ENCODE data around the gene OSTN.

GRCh38 chr3:191246630-191247029, 47.6 kb downstream of the OSTN start:
- no peak for TF ChIP-seq CREB5 (CRISPR knock-in tag; IDR thresholded peaks at IDR 0.05; ENCODE audit: low read depth)
- TF ChIP-seq TOX (CRISPR knock-in tag; IDR thresholded peaks at IDR 0.05; ENCODE audit: borderline replicate concordance): no peak
- TF ChIP-seq, protein P1, sequence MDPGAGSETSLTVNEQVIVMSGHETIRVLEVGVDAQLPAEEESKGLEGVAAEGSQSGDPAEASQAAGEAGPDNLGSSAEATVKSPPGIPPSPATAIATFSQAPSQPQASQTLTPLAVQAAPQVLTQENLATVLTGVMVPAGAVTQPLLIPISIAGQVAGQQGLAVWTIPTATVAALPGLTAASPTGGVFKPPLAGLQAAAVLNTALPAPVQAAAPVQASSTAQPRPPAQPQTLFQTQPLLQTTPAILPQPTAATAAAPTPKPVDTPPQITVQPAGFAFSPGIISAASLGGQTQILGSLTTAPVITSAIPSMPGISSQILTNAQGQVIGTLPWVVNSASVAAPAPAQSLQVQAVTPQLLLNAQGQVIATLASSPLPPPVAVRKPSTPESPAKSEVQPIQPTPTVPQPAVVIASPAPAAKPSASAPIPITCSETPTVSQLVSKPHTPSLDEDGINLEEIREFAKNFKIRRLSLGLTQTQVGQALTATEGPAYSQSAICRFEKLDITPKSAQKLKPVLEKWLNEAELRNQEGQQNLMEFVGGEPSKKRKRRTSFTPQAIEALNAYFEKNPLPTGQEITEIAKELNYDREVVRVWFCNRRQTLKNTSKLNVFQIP (CRISPR knock-in tag; IDR thresholded peaks at IDR 0.05; ENCODE audit: borderline replicate concordance, low read depth): no peak
- TF ChIP-seq ZNF8 (CRISPR knock-in tag; IDR thresholded peaks at IDR 0.05): no peak

All from SK-N-SH treated with all-trans-retinoic acid at 6 μM for 48 hours (cell line).